ENCODE data around the gene PCK2. TPM values are rescaled to one million over a fixed set of nuclear protein-coding genes. Genes with fewer than 3 reads are reported as not detected.

The PCK2 gene
- total RNA-seq, 6 experiments from 2014 or later: 19.9 to 27.6 (median 24.0) TPM

DNA sequence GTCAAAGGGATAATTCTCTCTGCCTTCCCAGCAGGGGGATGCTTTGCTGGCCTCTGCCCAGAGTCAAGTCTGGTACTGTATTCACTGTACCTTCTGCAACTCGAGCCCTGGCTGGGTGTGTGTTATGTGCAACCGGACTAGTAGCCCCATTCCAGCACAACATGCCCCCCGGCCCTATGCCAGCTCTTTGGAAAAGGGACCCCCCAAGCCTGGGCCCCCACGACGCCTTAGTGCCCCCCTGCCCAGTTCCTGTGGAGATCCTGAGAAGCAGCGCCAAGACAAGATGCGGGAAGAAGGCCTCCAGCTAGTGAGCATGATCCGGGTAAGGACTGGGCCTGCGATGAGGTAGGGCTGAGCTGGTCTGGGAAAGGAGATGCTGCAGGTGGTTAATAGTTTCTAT is 56.5 kb downstream of the PCK2 start:
- H3K36me3 Mint-ChIP-seq (ENCODE audit: low read depth): peaks cover 9% of the 10 kb centered on the region
- peaks cover 7% of the 10 kb centered on the region for H3K27me3 Mint-ChIP-seq (ENCODE audit: insufficient read depth)
- no peak overlapping the region for H3K4me3 Mint-ChIP-seq
- H3K4me1 Mint-ChIP-seq (ENCODE audit: low read depth): peaks cover 18% of the 10 kb centered on the region
- no peak overlapping the region for H3K27ac Mint-ChIP-seq
- H3K9me3 Mint-ChIP-seq: no peaks in the 10 kb centered on the region
- TF ChIP-seq CTCF (IDR thresholded peaks at IDR 0.05): no peak
- DNase-seq: no peak

DNA sequence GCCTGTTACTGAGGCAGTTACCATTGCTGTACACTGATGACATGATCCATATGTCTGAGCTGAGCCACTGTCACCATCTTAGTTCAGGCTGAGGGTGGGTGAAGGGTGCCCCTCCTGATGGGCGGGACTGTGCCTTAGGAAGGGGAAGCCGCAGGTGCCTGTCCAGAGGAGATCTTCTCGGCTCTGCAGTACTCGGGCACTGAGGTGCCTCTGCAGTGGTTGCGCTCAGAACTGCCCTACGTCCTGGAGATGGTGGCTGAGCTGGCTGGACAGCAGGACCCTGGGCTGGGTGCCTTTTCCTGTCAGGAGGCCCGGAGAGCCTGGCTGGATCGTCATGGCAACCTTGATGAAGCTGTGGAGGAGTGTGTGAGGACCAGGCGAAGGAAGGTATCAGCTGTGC is 56.9 kb downstream of the PCK2 start:
- no peaks in the 10 kb centered on the region for H3K9me3 Mint-ChIP-seq
- DNase-seq: no peak
- H3K27ac Mint-ChIP-seq: no peak overlapping the region
- H3K27me3 Mint-ChIP-seq (ENCODE audit: insufficient read depth): peaks cover 5% of the 10 kb centered on the region
- H3K4me1 Mint-ChIP-seq (ENCODE audit: low read depth): peaks cover 14% of the 10 kb centered on the region
- no peak for TF ChIP-seq CTCF (IDR thresholded peaks at IDR 0.05)
- H3K4me3 Mint-ChIP-seq: no peak overlapping the region
- peaks cover 13% of the 10 kb centered on the region for H3K36me3 Mint-ChIP-seq (ENCODE audit: low read depth)

DNA sequence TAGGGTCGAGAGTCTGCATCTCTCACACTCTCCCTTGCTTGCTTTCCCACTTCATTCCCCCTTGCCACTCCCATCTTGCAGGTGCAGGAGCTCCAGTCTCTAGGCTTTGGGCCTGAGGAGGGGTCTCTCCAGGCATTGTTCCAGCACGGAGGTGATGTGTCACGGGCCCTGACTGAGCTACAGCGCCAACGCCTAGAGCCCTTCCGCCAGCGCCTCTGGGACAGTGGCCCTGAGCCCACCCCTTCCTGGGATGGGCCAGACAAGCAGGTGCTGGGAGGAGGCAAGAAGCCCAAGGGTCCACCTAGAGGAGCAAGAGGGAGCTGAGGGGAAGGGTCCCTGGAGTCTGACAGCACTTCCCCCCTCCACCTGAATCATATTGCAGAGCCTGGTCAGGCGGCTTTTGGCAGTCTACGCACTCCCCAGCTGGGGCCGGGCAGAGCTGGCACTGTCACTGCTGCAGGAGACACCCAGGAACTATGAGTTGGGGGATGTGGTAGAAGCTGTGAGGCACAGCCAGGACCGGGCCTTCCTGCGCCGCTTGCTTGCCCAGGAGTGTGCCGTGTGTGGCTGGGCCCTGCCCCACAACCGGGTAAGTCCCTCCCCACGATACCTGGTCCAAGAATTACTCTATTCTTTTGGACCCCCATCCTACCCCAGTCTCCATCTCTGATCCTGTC is 57.4 kb downstream of the PCK2 start:
- no peak for DNase-seq
- Mint-ChIP-seq H3K27me3 (ENCODE audit: insufficient read depth) (peaks cover 3% of the 10 kb centered on the region), H3K4me3 (no peak overlapping the region), H3K9me3 (no peaks in the 10 kb centered on the region), H3K27ac (no peak overlapping the region), H3K36me3 (ENCODE audit: low read depth) (peaks cover 14% of the 10 kb centered on the region), H3K4me1 (ENCODE audit: low read depth) (peaks cover 12% of the 10 kb centered on the region)
- no peak for TF ChIP-seq CTCF (IDR thresholded peaks at IDR 0.05)

Small RNA genes lying within 50 kb of the gene (microRNA-seq; reads per million reads assigned to microRNA genes)
- not detected for gene MIR7703

Other genes starting within 250 kb of the PCK2 start
- gene DHRS4, start 140.5 kb upstream of the PCK2 start, total RNA-seq (2021; fragmentation: NEBNext Ultra II Directional; extraction: Animal tissue kit (Norgen Biotek cat#: 25700)): 10 to 100 TPM; 19.8 to 30.7 (median 24.9) TPM
- 10 to 100 TPM; 18.8 to 25.4 (median 23.5) TPM for gene DHRS4L2, start 105.4 kb upstream of the PCK2 start, total RNA-seq (2021; fragmentation: NEBNext Ultra II Directional; extraction: Animal tissue kit (Norgen Biotek cat#: 25700))
- not detected for gene CARMIL3, start 42.3 kb upstream of the PCK2 start, total RNA-seq (2021; fragmentation: NEBNext Ultra II Directional; extraction: Animal tissue kit (Norgen Biotek cat#: 25700))
- gene CPNE6, start 22.7 kb upstream of the PCK2 start, total RNA-seq (2021; fragmentation: NEBNext Ultra II Directional; extraction: Animal tissue kit (Norgen Biotek cat#: 25700)): not detected
- 10 to 100 TPM; 28.1 to 36.3 (median 32.1) TPM for gene DCAF11, start 20.5 kb downstream of the PCK2 start, total RNA-seq (2021; fragmentation: NEBNext Ultra II Directional; extraction: Animal tissue kit (Norgen Biotek cat#: 25700))
- under 1 TPM; 0.26 to 0.85 (median 0.49) TPM for gene NRL, start 20.6 kb downstream of the PCK2 start, total RNA-seq (2021; fragmentation: NEBNext Ultra II Directional; extraction: Animal tissue kit (Norgen Biotek cat#: 25700))
- gene FITM1, start 36.3 kb downstream of the PCK2 start, total RNA-seq (2021; fragmentation: NEBNext Ultra II Directional; extraction: Animal tissue kit (Norgen Biotek cat#: 25700)): not detected
- gene PSME1, start 41.9 kb downstream of the PCK2 start, total RNA-seq (2021; fragmentation: NEBNext Ultra II Directional; extraction: Animal tissue kit (Norgen Biotek cat#: 25700)): 100 to 1,000 TPM in 4 of 6 experiments, 10 to 100 TPM in 2; 88.4 to 120 (median 113) TPM
- 10 to 100 TPM; 13.2 to 17.0 (median 15.3) TPM for gene EMC9, start 47.3 kb downstream of the PCK2 start, total RNA-seq (2021; fragmentation: NEBNext Ultra II Directional; extraction: Animal tissue kit (Norgen Biotek cat#: 25700))
- 100 to 1,000 TPM; 108 to 143 (median 136) TPM for gene PSME2, start 52.3 kb downstream of the PCK2 start, total RNA-seq (2021; fragmentation: NEBNext Ultra II Directional; extraction: Animal tissue kit (Norgen Biotek cat#: 25700))
- 10 to 100 TPM; 38.5 to 53.6 (median 47.2) TPM for gene RNF31, start 53.2 kb downstream of the PCK2 start, total RNA-seq (2021; fragmentation: NEBNext Ultra II Directional; extraction: Animal tissue kit (Norgen Biotek cat#: 25700))
- 10 to 100 TPM; 23.6 to 38.8 (median 32.3) TPM for gene IRF9, start 67.0 kb downstream of the PCK2 start, total RNA-seq (2021; fragmentation: NEBNext Ultra II Directional; extraction: Animal tissue kit (Norgen Biotek cat#: 25700))
- 1 to 10 TPM; 2.9 to 3.9 (median 3.2) TPM for gene REC8, start 77.8 kb downstream of the PCK2 start, total RNA-seq (2021; fragmentation: NEBNext Ultra II Directional; extraction: Animal tissue kit (Norgen Biotek cat#: 25700))
- gene IPO4, start 94.5 kb downstream of the PCK2 start, total RNA-seq (2021; fragmentation: NEBNext Ultra II Directional; extraction: Animal tissue kit (Norgen Biotek cat#: 25700)): 10 to 100 TPM; 70.4 to 85.2 (median 79.4) TPM
- 10 to 100 TPM; 68.1 to 80.4 (median 71.0) TPM for gene TM9SF1, start 101.1 kb downstream of the PCK2 start, total RNA-seq (2021; fragmentation: NEBNext Ultra II Directional; extraction: Animal tissue kit (Norgen Biotek cat#: 25700))
- gene TSSK4, start 111.4 kb downstream of the PCK2 start, total RNA-seq (2021; fragmentation: NEBNext Ultra II Directional; extraction: Animal tissue kit (Norgen Biotek cat#: 25700)): under 1 TPM in 2 of 6 experiments, not detected in 4; 0.16 to 0.45 TPM
- 10 to 100 TPM; 32.4 to 41.1 (median 38.8) TPM for gene CHMP4A, start 119.2 kb downstream of the PCK2 start, total RNA-seq (2021; fragmentation: NEBNext Ultra II Directional; extraction: Animal tissue kit (Norgen Biotek cat#: 25700))
- 10 to 100 TPM in 5 of 6 experiments, 1 to 10 TPM in 1; 9.8 to 14.4 (median 12.3) TPM for gene MDP1, start 121.8 kb downstream of the PCK2 start, total RNA-seq (2021; fragmentation: NEBNext Ultra II Directional; extraction: Animal tissue kit (Norgen Biotek cat#: 25700))
- 100 to 1,000 TPM; 309 to 401 (median 372) TPM for gene NEDD8, start 138.1 kb downstream of the PCK2 start, total RNA-seq (2021; fragmentation: NEBNext Ultra II Directional; extraction: Animal tissue kit (Norgen Biotek cat#: 25700))
- gene GMPR2, start 138.6 kb downstream of the PCK2 start, total RNA-seq (2021; fragmentation: NEBNext Ultra II Directional; extraction: Animal tissue kit (Norgen Biotek cat#: 25700)): 10 to 100 TPM; 70.6 to 76.7 (median 73.6) TPM
- gene TINF2, start 148.3 kb downstream of the PCK2 start, total RNA-seq (2021; fragmentation: NEBNext Ultra II Directional; extraction: Animal tissue kit (Norgen Biotek cat#: 25700)): 10 to 100 TPM; 54.2 to 73.4 (median 67.5) TPM
- 1 to 10 TPM in 5 of 6 experiments, under 1 TPM in 1; 0.97 to 2.9 (median 1.3) TPM for gene TGM1, start 168.9 kb downstream of the PCK2 start, total RNA-seq (2021; fragmentation: NEBNext Ultra II Directional; extraction: Animal tissue kit (Norgen Biotek cat#: 25700))
- 10 to 100 TPM; 25.4 to 31.4 (median 27.3) TPM for gene RABGGTA, start 177.3 kb downstream of the PCK2 start, total RNA-seq (2021; fragmentation: NEBNext Ultra II Directional; extraction: Animal tissue kit (Norgen Biotek cat#: 25700))
- 10 to 100 TPM; 32.9 to 42.2 (median 39.1) TPM for gene DHRS1, start 205.5 kb downstream of the PCK2 start, total RNA-seq (2021; fragmentation: NEBNext Ultra II Directional; extraction: Animal tissue kit (Norgen Biotek cat#: 25700))
- gene NOP9, start 205.5 kb downstream of the PCK2 start, total RNA-seq (2021; fragmentation: NEBNext Ultra II Directional; extraction: Animal tissue kit (Norgen Biotek cat#: 25700)): 10 to 100 TPM; 25.4 to 31.1 (median 28.1) TPM
- gene CIDEB, start 213.7 kb downstream of the PCK2 start, total RNA-seq (2021; fragmentation: NEBNext Ultra II Directional; extraction: Animal tissue kit (Norgen Biotek cat#: 25700)): under 1 TPM in 5 of 6 experiments, not detected in 1; 0.17 to 0.40 (median 0.20) TPM
- 1 to 10 TPM; 2.2 to 3.0 (median 2.3) TPM for gene LTB4R2, start 215.8 kb downstream of the PCK2 start, total RNA-seq (2021; fragmentation: NEBNext Ultra II Directional; extraction: Animal tissue kit (Norgen Biotek cat#: 25700))
- gene LTB4R, start 217.2 kb downstream of the PCK2 start, total RNA-seq (2021; fragmentation: NEBNext Ultra II Directional; extraction: Animal tissue kit (Norgen Biotek cat#: 25700)): 1 to 10 TPM; 1.5 to 2.9 (median 1.9) TPM
- gene ADCY4, start 240.8 kb downstream of the PCK2 start, total RNA-seq (2021; fragmentation: NEBNext Ultra II Directional; extraction: Animal tissue kit (Norgen Biotek cat#: 25700)): under 1 TPM in 3 of 6 experiments, not detected in 3; 0.25 to 0.41 (median 0.34) TPM
- not detected for gene RIPK3, start 245.7 kb downstream of the PCK2 start, total RNA-seq (2021; fragmentation: NEBNext Ultra II Directional; extraction: Animal tissue kit (Norgen Biotek cat#: 25700))